Measurements from ENCODE around the gene HADHA.

Gene HADHA

DNA sequence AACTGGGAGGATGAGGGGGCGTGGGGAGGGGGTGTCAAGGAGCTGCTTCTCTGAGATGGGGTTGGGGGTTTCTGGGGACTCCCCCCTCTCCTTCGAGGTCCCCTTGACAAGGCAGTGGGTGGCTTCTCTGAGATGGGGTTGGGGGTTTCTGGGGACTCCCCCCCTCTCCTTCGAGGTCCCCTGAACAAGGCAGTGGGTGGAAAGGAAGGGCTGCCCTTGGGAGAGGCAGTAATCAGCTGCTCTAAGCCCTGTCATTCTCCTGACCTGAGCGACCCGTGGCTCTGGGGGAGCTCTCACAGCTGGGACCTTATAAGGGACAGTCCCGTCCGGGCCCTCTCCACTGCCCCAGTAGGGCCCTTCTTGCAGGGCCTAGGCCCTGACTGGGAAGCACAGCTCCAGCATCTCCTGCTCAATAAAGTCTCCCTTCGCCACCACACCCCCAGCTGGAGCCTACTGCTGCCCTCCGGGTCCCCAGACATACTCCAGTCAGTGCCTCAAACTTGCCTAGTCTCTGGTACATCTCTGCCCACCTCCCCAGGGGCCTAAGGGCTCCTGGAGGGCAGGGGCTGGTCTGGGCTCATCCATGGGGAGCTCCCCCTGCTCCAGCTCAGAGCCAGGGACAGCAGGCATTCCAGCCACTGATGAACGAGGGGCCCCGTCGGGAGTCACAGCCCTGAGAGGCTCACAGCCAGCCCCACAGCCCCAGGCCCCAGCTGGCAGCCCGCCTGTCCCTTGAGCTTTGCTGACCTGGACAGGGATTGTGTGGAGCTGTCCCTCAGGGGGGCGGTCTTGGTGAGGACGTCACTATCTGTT lies 68.8 kb downstream of the HADHA start:
- no peak for TF ChIP-seq POLR2AphosphoS5 (IDR thresholded peaks at IDR 0.05; ENCODE audit: low read depth)
- no peak for TF ChIP-seq GABPA (IDR thresholded peaks at IDR 0.05; ENCODE audit: low read depth)
- no peak for TF ChIP-seq REST (IDR thresholded peaks at IDR 0.05; ENCODE audit: insufficient replicate concordance, low read depth)
- TF ChIP-seq SPI1 (IDR thresholded peaks at IDR 0.05; ENCODE audit: borderline replicate concordance, low read depth) = no peak
- no peak for TF ChIP-seq CTCF (IDR thresholded peaks at IDR 0.05; ENCODE audit: insufficient read depth, low read length)
- Histone ChIP-seq H3K4me3 (replicated peaks; ENCODE audit: insufficient read depth, low read length) (no peak overlapping the region), H3K27ac (replicated peaks) (no peak overlapping the region), H3K27me3 (ENCODE audit: insufficient read depth, poor library complexity, severe bottlenecking) (peaks cover 30% of the 10 kb centered on the region)
- DNase-seq (ENCODE audit: low read depth in 1 of 2, low spot score in 1 of 2) = no peak

GRCh38 chr2:26174691-26175465 lies 69.6 kb downstream of the HADHA start:
- no peak for DNase-seq (ENCODE audit: low read depth in 1 of 2, low spot score in 1 of 2)
- no peak overlapping the region for H3K27ac ChIP-seq (replicated peaks)
- TF ChIP-seq POLR2AphosphoS5 (IDR thresholded peaks at IDR 0.05; ENCODE audit: low read depth) (no peak), CTCF (IDR thresholded peaks at IDR 0.05; ENCODE audit: insufficient read depth, low read length) (no peak), GABPA (IDR thresholded peaks at IDR 0.05; ENCODE audit: low read depth) (no peak), REST (IDR thresholded peaks at IDR 0.05; ENCODE audit: insufficient replicate concordance, low read depth) (peak; percentile 80), SPI1 (IDR thresholded peaks at IDR 0.05; ENCODE audit: borderline replicate concordance, low read depth) (no peak)
- H3K27me3 ChIP-seq (ENCODE audit: insufficient read depth, poor library complexity, severe bottlenecking) = peaks cover 30% of the 10 kb centered on the region
- H3K4me3 ChIP-seq (replicated peaks; ENCODE audit: insufficient read depth, low read length) = no peak overlapping the region

- Histone ChIP-seq H3K4me3 (replicated peaks; ENCODE audit: insufficient read depth, low read length) (no peak overlapping the region), H3K27me3 (ENCODE audit: insufficient read depth, poor library complexity, severe bottlenecking) (peaks cover 26% of the 10 kb centered on the region), H3K27ac (replicated peaks) (no peak overlapping the region)
- TF ChIP-seq SPI1 (IDR thresholded peaks at IDR 0.05; ENCODE audit: borderline replicate concordance, low read depth) = no peak
- no peak for TF ChIP-seq POLR2AphosphoS5 (IDR thresholded peaks at IDR 0.05; ENCODE audit: low read depth)
- no peak for TF ChIP-seq REST (IDR thresholded peaks at IDR 0.05; ENCODE audit: insufficient replicate concordance, low read depth)
- TF ChIP-seq CTCF (IDR thresholded peaks at IDR 0.05; ENCODE audit: insufficient read depth, low read length) = no peak
- TF ChIP-seq GABPA (IDR thresholded peaks at IDR 0.05; ENCODE audit: low read depth) = no peak
- DNase-seq (ENCODE audit: low read depth in 1 of 2, low spot score in 1 of 2) = no peak
Observed at GRCh38 chr2:26173776-26174482, 70.5 kb downstream of the HADHA start.

Measured in HL-60 (cell line).